ENCODE results near the gene CAMKMT.

Gene CAMKMT

GRCh38 chr2:44620189-44620990 lies 258.6 kb downstream of the CAMKMT start:
- DNase-seq (ENCODE audit: insufficient read length, low spot score) (no peak), FAIRE-seq (no peak)
- no peak for TF ChIP-seq CTCF (IDR thresholded peaks at IDR 0.05; ENCODE audit: insufficient read depth, missing control alignments)

DNA sequence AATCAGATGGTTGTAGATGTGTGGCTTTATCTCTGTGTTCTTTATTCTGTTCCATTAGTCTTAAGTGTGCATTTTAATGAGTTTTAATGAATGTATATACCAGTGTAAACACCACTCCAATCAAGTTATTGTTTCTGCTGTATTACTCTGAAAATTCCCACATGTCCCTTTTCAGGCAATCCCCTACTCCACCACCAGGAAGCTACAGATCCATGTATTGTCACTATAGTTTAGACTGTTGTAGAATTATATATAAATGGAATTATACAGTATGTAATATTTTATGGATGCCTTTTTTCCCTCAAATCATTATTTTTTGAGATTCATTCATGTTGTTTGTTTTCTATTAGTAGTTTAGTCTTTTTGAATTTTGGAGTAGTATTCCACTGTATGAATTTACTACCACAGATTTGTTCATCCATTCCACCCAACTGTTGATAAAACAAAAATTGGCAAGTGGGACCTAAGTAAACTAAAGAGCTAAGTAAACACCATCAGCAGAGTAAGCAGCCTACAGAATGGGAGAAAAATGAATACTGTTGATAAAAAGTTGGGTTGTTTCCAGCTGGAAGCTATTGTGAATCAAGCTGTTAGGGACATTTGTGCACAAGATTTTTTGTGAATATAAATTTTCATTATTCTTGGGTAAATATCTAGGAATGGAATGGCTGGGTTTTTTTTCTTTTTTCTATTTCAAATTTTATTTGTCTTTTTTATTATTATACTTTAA lies 262.0 kb downstream of the CAMKMT start:
- TF ChIP-seq CTCF (IDR thresholded peaks at IDR 0.05; ENCODE audit: insufficient read depth, missing control alignments): no peak
- DNase-seq (ENCODE audit: insufficient read length, low spot score): no peak
- FAIRE-seq: no peak

DNA sequence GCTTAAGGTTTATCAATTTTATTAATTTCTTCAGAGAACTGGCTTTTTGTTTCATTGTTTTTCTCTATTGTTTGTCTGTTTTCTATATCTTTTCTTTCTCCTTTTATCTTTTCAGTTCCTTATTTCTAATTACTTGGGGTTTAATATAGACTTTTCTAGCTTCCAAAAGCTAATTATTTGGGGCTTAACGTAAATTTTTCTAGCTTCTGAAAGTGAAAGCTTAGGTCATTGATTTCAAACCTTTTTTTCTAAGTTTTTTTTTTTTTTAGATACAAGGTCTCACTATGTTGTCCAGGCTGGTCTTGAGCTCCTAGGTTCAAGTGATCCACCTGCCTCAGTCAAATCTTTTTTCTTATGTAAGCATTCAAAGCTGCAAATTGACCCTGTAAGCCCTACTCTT lies 266.6 kb downstream of the CAMKMT start:
- no peak for FAIRE-seq
- DNase-seq (ENCODE audit: insufficient read length, low spot score): no peak
- no peak for TF ChIP-seq CTCF (IDR thresholded peaks at IDR 0.05; ENCODE audit: insufficient read depth, missing control alignments)

- FAIRE-seq (no peak), DNase-seq (ENCODE audit: insufficient read length, low spot score) (no peak)
- TF ChIP-seq CTCF (IDR thresholded peaks at IDR 0.05; ENCODE audit: insufficient read depth, missing control alignments): no peak
Observed at GRCh38 chr2:44632931-44633689, 271.4 kb downstream of the CAMKMT start.

GRCh38 chr2:44635725-44636124 lies 274.0 kb downstream of the CAMKMT start:
- DNase-seq (ENCODE audit: insufficient read length, low spot score) (no peak), FAIRE-seq (no peak)
- no peak for TF ChIP-seq CTCF (IDR thresholded peaks at IDR 0.05; ENCODE audit: insufficient read depth, missing control alignments)

GRCh38 chr2:44638649-44639048 lies 276.9 kb downstream of the CAMKMT start:
- TF ChIP-seq CTCF (IDR thresholded peaks at IDR 0.05; ENCODE audit: insufficient read depth, missing control alignments): no peak
- FAIRE-seq: no peak
- no peak for DNase-seq (ENCODE audit: insufficient read length, low spot score)

Measured in D721Med (cell line).